Transverse colon (tissue), 4 donors: ENCODE results near the gene RSPRY1. TPM values are rescaled to one million over a fixed set of nuclear protein-coding genes. Genes with fewer than 3 reads are reported as not detected.

ENCODE experiments used
- DNase-seq: peaks from one replicate; pipeline ENCODE4 v3.0.0-alpha.2; 2019
- H3K27ac ChIP-seq, 4 donors: fragments of 200-600 bp; sonication (generic); 2 replicates each; pipeline ENCODE4 v1.5.1; 2016 to 2018; ENCODE audit warnings: inconsistent platforms in 4 of 4
- H3K27me3 ChIP-seq: fragments of 200-600 bp; sonication (generic); 2 replicates; pipeline ENCODE4 v1.5.1; 2017; ENCODE audit warnings: inconsistent platforms
- H3K36me3 ChIP-seq, 4 donors: fragments of 200-600 bp; sonication (generic); 2 replicates each; pipeline ENCODE4 v1.5.1; 2017 to 2019; ENCODE audit warnings: inconsistent platforms in 4 of 4
- H3K4me1 ChIP-seq, 4 donors: fragments of 200-600 bp; sonication (generic); 2 replicates each; pipeline ENCODE4 v1.5.1; 2017 to 2020; ENCODE audit warnings: inconsistent platforms in 4 of 4
- H3K4me3 ChIP-seq, 4 donors: fragments of 200-600 bp; sonication (generic); 1 replicate in 1 of 4; 2 replicates in 3 of 4; pipeline versions ENCODE4 v1.5.1 to v1.6.1; 2017 to 2019; ENCODE audit warnings: inconsistent platforms in 4 of 4
- H3K9me3 ChIP-seq, 2 donors: fragments of 200-600 bp; sonication (generic); 2 replicates each; pipeline ENCODE4 v1.5.1; 2017 to 2019; ENCODE audit warnings: inconsistent platforms in 2 of 2
- EP300 ChIP-seq: sonication (generic); formaldehyde crosslinking; IDR thresholded peaks from one replicate; pipeline ENCODE4 v1.6.1; 2017; ENCODE audit warnings: antibody characterized with exemption, low read depth
- POLR2A ChIP-seq: fragments of 450-650 bp; IDR thresholded peaks from one replicate; pipeline ENCODE4 v1.6.1; 2016; ENCODE audit warnings: antibody characterized with exemption, mild to moderate bottlenecking, moderate library complexity
- POLR2AphosphoS5 ChIP-seq, 3 donors: sonication (generic); formaldehyde crosslinking; IDR thresholded peaks; one replicate each; pipeline ENCODE4 v1.6.1; 2016; ENCODE audit warnings: antibody characterized with exemption in 3 of 3
- WGBS, 2 donors: methylation state at CpG; one replicate each; pipeline ENCODE4 v1.1.5; 2018; ENCODE audit warnings: low coverage in 1 of 2; 5-methylcytosine and 5-hydroxymethylcytosine counted together
- in situ Hi-C, 4 donors: fragments of 200-750 bp; cut with MboI; loops; one replicate each; pipeline versions ENCODE4 v1.15.0 to v1.15.1; 2017; ENCODE audit warnings: low sequenced_read_pairs in 3 of 4, low pct_ligation_motif_present in 1 of 4, low pct_unique_long_range_greater_than_20kb in 1 of 4
- intact Hi-C: fragments of 100-400 bp; cut with DNase I; formaldehyde crosslinking; loops from one replicate; pipeline ENCODE4 v1.15.1; 2023; ENCODE audit warnings: low total_unique reads
- total RNA-seq, 4 donors: library from RNA; depleted of rRNA; stranded (reverse); fragments of >200 nt; gene quantifications; one replicate each; pipeline ENCODE4 v1.1.0, GENCODE V29; 2016
- TF ChIP-seq, protein P1 (sequence below), 5 experiments: fragments of 200-600 bp in 3 of 5; fragments of 450-650 bp in 2 of 5; sonication (generic) in 3 of 5; IDR thresholded peaks; 1 replicate in 2 of 5; 2 replicates in 3 of 5; pipeline ENCODE4 v1.5.1; 2016 to 2017; ENCODE audit warnings: antibody characterized with exemption in 5 of 5, inconsistent platforms in 3 of 5, mild to moderate bottlenecking in 2 of 5, moderate library complexity in 1 of 5

The RSPRY1 gene
- total RNA-seq, 4 donors from 2014 or later, result 17.1 to 58.4 (median 44.5) TPM

DNA sequence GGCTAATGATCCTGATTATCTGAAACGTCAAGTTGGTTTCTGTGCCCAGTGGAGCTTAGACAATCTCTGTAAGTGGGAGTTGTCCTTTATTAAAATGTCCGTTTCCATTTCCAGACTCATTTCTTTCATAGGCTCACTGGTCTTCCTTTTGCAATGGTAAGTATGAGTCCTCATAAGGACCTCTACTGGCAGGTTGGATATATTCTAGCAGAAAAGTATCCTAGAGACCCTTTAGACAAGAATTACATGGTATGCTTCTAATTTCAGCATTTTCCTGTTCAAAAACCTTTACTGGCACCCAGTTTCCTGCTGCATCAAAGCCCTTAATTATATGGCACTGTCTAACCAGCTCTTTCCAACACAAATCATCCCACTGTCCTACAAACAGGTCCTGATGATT, 30.8 kb downstream of the RSPRY1 start:
- Histone ChIP-seq H3K9me3 (peaks cover 0 to 4% of the 10 kb centered on the region in 2 donors), H3K4me3 (no peak overlapping the region), H3K27me3 (no peaks in the 10 kb centered on the region), H3K4me1 (no peaks in the 10 kb centered on the region), H3K36me3 (peaks cover 0 to 94% (median 36%) of the 10 kb centered on the region in 4 donors), H3K27ac (no peak overlapping the region)
- in situ Hi-C loops, result no loop called here
- DNase-seq, result no peak
- TF ChIP-seq POLR2A, result no peak
- TF ChIP-seq POLR2AphosphoS5 (IDR thresholded peaks at IDR 0.05), result no peak
- no peak for TF ChIP-seq EP300
- TF ChIP-seq, protein P1, sequence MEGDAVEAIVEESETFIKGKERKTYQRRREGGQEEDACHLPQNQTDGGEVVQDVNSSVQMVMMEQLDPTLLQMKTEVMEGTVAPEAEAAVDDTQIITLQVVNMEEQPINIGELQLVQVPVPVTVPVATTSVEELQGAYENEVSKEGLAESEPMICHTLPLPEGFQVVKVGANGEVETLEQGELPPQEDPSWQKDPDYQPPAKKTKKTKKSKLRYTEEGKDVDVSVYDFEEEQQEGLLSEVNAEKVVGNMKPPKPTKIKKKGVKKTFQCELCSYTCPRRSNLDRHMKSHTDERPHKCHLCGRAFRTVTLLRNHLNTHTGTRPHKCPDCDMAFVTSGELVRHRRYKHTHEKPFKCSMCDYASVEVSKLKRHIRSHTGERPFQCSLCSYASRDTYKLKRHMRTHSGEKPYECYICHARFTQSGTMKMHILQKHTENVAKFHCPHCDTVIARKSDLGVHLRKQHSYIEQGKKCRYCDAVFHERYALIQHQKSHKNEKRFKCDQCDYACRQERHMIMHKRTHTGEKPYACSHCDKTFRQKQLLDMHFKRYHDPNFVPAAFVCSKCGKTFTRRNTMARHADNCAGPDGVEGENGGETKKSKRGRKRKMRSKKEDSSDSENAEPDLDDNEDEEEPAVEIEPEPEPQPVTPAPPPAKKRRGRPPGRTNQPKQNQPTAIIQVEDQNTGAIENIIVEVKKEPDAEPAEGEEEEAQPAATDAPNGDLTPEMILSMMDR (IDR thresholded peaks at IDR 0.05), result no peak
- intact Hi-C loops, result no loop called here
- WGBS, 2 donors, result 68 to 93% methylated on average over 2 of the region's 2 CpGs

DNA sequence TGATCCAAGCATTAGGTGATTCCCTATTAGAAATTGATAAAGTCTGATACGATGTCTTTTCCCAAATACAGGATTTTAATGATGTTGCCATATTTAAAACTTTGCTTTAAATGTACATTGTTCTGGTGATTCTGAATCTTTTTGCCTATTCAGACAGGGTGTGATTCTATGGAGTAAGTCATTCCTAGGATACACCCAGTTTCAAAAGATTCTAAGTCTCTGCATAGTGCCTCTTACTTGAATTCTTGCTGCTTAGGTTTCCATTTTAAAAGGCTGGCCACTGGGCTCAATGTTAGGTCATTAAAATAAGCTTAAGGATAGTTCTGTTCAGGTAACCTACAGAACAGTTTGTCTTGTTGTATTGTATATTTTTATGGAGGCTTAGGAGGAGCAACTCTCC, 36.9 kb downstream of the RSPRY1 start:
- in situ Hi-C loops, result no loop called here
- WGBS, 2 donors, result 89 to 100% methylated on average over 1 of the region's 1 CpG
- H3K27me3 ChIP-seq, result no peaks in the 10 kb centered on the region

DNA sequence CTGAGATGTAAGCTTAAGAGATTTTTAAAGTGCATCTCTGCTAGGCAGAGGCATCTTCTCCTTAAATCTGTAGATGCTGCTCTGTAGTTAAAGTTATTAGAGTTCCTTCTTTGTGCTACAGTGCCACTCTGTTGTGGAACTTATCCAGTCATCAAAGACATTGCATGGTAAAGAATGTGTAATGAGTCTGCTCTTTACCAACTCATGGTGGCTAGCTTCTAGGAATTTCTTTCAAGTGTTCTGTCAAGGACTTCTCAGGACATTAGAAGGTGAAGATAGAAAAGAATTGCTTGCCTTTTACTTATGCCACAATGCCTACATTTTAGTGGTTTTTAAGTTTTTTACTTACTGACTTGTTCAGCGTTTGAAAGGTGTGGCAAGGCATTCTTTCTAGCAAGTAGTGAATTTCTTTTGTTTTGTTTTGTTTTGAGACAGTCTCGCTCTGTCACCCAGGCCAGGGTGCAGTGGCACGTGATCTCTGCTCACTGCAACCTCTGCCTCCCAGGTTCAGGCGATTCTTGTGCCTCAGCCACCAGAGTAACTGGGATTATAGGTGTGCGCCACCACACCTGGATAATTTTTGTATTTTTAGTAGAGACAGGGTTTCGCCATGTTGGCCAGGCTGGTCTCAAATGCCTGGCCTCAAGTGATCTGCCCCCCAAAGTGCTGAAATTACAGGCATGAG, 38.7 kb downstream of the RSPRY1 start:
- Histone ChIP-seq H3K27me3 (no peaks in the 10 kb centered on the region), H3K27ac (no peak overlapping the region), H3K36me3 (peaks cover 0 to 77% (median 35%) of the 10 kb centered on the region in 4 donors), H3K4me1 (no peaks in the 10 kb centered on the region), H3K4me3 (no peak overlapping the region), H3K9me3 (no peaks in the 10 kb centered on the region)
- 88 to 100% methylated on average over 1 to 6 of the region's 6 CpGs for WGBS, 2 donors
- in situ Hi-C loops (no loop called here), intact Hi-C loops (no loop called here)
- TF ChIP-seq POLR2A (no peak), EP300 (no peak)
- TF ChIP-seq, protein P1 (IDR thresholded peaks at IDR 0.05), result no peak
- DNase-seq, result no peak

More for the DNA sequence above, 36.9 kb downstream of the RSPRY1 start:
- Histone ChIP-seq H3K4me3 (no peak overlapping the region), H3K36me3 (peaks cover 0 to 80% (median 34%) of the 10 kb centered on the region in 4 donors), H3K4me1 (no peaks in the 10 kb centered on the region), H3K9me3 (no peaks in the 10 kb centered on the region), H3K27ac (no peak overlapping the region)
- intact Hi-C loops, result no loop called here
- no peak for TF ChIP-seq POLR2A
- no peak for TF ChIP-seq POLR2AphosphoS5 (IDR thresholded peaks at IDR 0.05)
- no peak for TF ChIP-seq EP300
- TF ChIP-seq, protein P1 (IDR thresholded peaks at IDR 0.05), result no peak
- no peak for DNase-seq

DNA sequence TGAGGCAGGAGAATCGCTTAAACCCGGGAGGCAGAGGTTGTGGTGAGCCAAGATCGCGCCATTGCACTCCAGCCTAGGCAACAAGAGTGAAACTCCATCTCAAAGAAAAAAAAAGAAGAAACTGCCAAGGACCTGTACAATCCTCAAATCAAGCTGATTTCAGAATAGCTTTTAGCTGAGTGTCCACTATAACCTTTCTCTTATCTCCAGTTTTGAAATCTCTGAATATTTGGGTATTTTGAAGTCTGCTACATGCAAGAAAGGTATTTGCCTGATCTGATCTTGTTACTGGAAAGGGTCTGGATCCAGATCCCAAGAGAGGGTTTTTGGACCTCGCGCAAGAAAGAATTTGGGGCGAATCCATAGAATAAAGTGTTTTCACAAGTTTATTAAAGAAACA, 39.8 kb downstream of the RSPRY1 start:
- intact Hi-C loops, result no loop called here
- Histone ChIP-seq H3K27me3 (no peaks in the 10 kb centered on the region), H3K27ac (no peak overlapping the region), H3K4me1 (no peaks in the 10 kb centered on the region), H3K4me3 (no peak overlapping the region), H3K36me3 (peaks cover 0 to 81% (median 38%) of the 10 kb centered on the region in 4 donors), H3K9me3 (no peaks in the 10 kb centered on the region)
- TF ChIP-seq EP300 (no peak), POLR2AphosphoS5 (IDR thresholded peaks at IDR 0.05) (no peak), POLR2A (no peak)
- TF ChIP-seq, protein P1 (IDR thresholded peaks at IDR 0.05), result no peak
- DNase-seq, result no peak
- in situ Hi-C loops, result no loop called here
- WGBS, 2 donors, result 97 to 99% methylated on average over 5 to 7 of the region's 7 CpGs
